Activated T-cell treated with anti-CD3 and anti-CD28 coated beads, Interleukin-2, amount 50 U/mL, for 48 hours (primary cell): Measurements from ENCODE around the gene ZRANB1.
"Not testable (repeated sequence)": the region's sequence is repeated elsewhere in the genome, so short reads cannot be mapped to it uniquely, and the experiment has no call there.

ENCODE experiments used
- DNase-seq, 2 experiments: peaks; one replicate each; pipeline ENCODE4 v3.0.0-alpha.2; 2020

The ZRANB1 gene

GRCh38 chr10:124941823-124942222, at the start of gene ZRANB1:
Gene ZRANB1 (plus strand): TSS chr10:124942123. CDS start chr10:124942494, 371 bp downstream.
- DNase-seq: no peak

GRCh38 chr10:124892905-124893304, 49.0 kb upstream of the ZRANB1 start:
- no peak for DNase-seq

- no peak for DNase-seq
Observed at GRCh38 chr10:124894569-124895215, 47.2 kb upstream of the ZRANB1 start.

DNA sequence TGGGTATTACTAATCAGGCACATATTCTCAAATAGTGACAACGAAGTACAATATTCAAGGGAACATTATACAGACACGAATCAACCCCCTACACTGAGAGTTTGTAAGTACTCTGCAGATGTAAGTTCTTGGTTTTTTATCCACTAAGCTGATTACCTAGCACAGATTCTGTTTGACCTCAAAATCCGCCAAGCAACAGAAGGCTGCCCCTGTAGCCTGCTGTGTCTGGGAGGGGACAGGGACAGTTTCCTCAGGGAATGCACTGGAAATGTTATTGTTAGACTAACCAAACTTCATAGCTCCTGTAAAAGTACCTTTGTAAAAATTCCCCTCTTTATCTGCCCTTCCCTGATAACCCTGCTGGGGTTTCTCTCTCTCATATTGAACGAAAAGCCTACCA, 45.2 kb upstream of the ZRANB1 start:
- no peak for DNase-seq

DNA sequence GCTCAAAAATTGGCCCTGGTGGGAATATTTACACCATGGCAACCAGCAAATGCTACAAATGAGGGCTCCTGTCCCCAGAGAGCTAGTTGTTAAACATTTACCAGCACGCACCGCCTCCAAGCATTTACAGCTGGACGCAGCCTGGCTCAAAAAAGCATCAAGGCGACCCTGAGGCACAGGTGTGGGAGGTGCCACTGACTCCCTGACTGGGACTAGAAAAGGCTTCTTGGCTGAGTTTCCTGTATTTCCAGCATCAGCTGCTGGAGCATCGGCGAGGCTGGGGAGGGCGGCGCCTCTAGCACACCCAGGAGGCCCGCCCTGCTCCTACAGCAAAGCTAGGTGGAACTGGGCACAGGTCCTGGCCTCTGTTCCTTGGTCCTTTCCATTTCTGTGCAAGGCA, 43.5 kb upstream of the ZRANB1 start:
- DNase-seq: no peak

- no peak for DNase-seq
Observed at GRCh38 chr10:124899151-124899550, 42.8 kb upstream of the ZRANB1 start.

DNA sequence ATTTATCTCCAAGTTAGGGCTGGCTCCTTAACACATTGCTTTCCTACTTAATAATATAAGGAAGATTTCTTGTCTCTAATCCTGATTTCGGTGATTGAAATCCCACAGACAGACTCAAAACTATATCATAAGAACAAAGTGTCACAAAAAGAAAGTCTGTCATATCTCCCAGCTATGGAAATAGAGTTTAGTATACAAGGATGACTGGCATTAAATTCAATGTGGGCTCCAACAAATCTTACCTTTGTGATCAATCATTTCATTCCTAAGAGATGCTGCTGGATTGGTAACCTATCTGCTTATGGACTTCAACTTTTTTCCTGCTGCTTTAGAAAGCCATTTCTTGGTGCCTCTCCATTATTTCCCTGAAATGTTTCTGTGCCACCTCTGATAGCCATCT, 39.5 kb upstream of the ZRANB1 start:
- DNase-seq: no peak

- DNase-seq: no peak
Observed at GRCh38 chr10:124903111-124903510, 38.8 kb upstream of the ZRANB1 start.

DNA sequence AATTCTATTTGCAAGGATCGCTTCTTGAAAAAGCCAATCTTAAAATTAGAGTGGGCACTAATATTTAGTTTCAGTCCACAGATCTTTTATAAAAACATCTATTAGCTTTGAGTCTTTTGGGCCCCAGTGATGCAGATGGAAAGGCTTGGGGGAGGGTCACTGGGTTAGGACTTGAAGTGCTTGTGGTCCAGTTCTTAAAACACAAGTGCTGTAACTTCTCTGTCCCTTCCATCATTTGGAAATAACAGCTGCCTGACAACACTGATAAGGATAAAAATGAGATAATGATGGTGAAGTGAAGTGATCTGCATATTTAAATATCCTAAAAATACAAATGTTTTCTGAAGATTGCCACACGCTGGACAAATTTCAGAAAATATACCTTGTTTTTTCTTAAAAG, 37.1 kb upstream of the ZRANB1 start:
- DNase-seq: no peak

DNA sequence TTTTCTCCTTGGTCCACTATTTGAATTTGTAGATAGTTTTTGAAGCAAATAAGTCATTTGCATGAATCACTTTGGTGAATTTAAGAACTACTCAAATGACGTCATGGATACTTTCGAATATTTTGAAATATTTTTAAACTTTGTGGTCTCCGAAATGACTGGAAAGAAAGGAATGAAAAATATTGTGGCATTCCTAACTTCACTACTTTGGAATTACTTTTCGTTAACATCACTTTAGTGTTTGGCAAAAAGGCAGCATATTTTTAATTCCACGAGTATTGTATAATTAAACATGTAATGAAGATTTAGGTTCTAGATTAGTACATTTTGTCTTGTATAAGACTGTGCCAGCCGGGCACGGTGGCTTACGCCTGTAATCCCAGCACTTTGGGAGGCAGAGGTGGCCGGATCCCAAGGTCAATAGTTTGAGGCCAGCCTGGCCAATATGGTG, 35.3 kb upstream of the ZRANB1 start:
- DNase-seq: no peak

DNA sequence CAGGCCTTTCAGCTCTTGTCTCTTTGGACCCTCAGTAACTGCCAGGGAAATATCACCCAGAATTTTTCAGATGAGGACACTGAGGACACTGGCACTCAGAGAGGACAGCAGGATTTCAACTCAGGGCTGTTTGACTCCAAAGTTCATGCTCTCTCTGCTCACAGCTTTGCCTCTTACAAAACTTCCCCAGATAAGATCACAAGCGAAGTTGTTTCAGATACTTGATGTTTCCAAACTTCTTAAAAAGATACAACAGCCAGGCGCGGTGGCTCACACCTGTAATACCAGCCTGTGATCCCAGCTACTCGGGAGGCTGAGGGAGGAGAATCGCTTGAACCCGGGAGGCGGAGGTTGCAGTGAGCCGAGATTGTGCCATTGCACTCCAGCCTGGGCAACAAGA, 32.4 kb upstream of the ZRANB1 start:
- DNase-seq: no peak

- no peak for DNase-seq
Observed at GRCh38 chr10:124911124-124912067, 30.5 kb upstream of the ZRANB1 start.

- no peak for DNase-seq
Observed at GRCh38 chr10:124912101-124912886, 29.6 kb upstream of the ZRANB1 start.

GRCh38 chr10:124913167-124913566, 28.8 kb upstream of the ZRANB1 start:
- no peak for DNase-seq

DNA sequence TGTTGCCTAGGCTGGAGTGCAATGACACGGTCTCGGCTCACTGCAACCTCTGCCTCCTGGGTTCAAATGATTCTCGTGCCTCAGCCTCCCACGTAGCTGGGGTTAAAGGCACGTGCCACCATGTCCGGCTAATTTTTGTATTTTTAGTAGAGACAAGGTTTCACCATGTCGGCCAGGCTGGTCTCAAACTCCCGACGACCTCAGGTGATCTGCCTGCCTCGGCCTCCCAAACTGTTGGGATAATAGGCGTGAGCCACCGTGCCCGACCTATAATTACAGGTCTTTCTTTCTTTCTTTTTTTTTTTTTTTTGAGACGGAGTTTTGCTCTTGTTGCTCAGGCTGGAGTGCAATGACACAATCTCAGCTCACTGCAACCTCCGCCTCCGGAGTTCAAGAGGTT, 27.5 kb upstream of the ZRANB1 start:
- not testable (repeated sequence) for DNase-seq

DNA sequence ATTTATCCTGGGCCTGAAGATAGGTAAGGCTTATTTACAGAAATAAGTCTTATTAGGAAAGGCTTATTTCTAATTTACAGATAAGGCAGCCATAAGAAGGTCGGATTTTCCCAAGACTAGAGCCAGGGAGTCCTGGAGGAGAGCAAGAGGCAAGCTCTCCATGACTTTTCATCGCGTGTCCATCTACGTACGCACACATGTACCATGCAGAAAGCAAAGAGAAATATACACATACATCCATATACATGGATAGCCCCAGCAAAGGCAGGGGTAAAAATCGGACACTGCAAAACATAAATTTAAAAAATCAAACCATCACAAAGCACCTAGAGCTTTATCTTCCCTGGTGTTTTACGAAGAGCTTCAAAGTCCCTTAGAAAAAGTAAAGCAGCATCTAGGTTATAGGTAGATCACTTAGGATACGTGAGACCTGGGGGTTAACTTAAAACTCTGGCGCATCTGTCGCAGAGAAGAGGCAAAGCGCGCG, 25.8 kb upstream of the ZRANB1 start:
- no peak for DNase-seq

DNA sequence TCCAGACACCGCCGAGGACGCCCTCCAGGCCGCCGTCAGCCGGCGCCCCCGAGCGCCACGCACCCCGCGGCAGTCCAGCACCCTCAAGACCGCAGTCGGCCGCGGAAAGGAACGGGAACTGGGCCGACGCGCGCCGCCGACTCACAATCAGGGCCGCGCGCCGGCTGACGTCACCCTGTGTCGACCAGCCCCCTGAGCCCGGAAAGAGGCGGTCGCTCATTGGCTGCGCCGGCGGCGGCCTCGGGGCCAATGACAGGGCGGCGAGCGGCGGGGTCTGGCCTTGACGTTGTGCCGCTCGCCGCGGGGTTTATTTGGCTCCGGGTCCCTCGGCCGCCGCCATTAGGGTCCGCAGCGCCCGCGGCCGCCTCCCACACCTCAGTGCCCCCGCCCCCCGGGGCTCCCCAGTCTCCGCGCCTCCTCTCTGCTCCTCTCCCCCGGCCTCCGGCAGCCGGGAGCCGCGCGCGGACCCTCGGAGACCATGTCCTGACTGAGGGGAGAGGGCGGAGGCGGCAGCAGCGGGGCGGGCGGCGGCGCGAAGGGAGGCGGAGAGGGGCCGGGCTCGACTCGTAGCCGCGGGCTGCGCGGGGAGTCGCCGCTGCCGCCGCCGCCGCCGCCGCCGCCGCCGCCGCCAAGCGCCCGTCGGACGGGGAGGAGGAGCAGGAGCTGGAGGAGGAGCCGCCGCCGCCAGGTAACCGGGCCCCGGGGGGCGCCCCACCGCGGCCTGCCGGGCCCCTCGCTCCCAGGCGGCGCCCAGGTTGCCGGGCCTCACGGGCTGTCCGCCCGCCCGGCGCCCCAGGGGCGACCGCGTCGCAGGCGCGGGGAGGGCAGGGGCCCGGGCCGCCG, 25.1 kb upstream of the ZRANB1 start:
- peak; percentile 97 for DNase-seq

GRCh38 chr10:124917428-124918190, 24.3 kb upstream of the ZRANB1 start:
- DNase-seq: peak; percentile 56 to 57

DNA sequence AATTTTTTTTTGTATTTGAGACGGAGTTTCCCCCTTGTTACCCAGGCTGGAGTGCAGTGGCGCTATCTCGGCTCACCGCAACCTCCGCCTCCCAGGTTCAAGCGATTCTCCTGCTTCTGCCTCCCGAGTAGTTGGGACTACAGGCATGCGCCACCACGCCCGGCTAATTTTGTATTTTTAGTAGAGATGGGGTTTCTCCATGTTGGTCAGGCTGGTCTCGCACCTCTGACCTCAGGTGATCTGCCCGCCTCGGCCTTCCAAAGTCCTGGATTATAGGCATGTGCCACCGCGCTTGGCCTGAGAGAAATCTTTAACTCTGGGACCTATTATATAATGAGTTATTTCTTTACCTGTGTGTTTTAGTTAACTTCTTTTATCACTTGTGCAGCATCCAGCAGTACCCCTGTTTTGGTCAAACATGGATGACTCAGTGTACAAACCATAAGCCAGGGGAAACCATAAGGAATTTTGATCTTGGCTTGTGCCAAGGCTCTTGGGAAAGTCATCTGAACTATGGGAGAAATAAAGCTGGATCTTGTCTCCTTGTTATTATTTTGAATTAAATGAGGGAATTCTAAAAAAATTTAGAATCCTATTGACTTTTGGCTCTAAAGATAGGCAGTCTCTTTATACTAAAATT, 23.6 kb upstream of the ZRANB1 start:
- DNase-seq: no peak

GRCh38 chr10:124918906-124919305, 23.0 kb upstream of the ZRANB1 start:
- DNase-seq: no peak

DNA sequence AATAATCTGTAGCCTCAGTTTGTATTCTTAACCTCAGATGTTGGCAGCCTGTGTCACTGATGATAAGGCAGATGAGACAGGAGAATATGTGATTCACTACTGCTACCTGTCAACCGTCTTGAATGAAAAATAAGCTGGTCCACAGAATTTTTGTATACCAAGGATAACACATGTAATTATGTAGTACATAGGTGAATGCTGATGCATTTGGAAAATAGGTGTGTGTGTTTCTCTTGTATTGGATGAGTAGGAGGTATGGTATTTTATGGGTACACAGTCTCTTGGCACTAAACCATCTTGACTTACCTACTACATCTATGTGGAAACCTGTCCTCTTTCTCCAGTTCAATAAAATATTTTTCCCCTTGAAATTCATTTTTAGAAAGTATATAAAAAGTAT, 20.7 kb upstream of the ZRANB1 start:
- no peak for DNase-seq
